ENCODE data around the gene ADAM30.

GRCh38 chr1:119893827-119894700 lies 2.3 kb downstream of the ADAM30 start:
- TF ChIP-seq CTCF (IDR thresholded peaks at IDR 0.05) (no peak), POLR2A (IDR thresholded peaks at IDR 0.05) (no peak)

Measured in uterus (tissue), 2 donors.